ENCODE results near the gene CCDC154. TPM values are rescaled to one million over a fixed set of nuclear protein-coding genes. Genes with fewer than 3 reads are reported as not detected.

The CCDC154 gene
- total and polyA plus RNA-seq, 4 donors: 1.8 to 9.6 (median 2.9) TPM

- no peaks in the 10 kb centered on the region for H3K9me3 ChIP-seq (ENCODE audit: control insufficient read depth, low read length)
- DNase-seq (no peak), ATAC-seq (ENCODE audit: low FRiP score) (no peak)
- 93 to 94% methylated on average over 34 of the region's 34 CpGs for WGBS, 2 donors
- peaks cover 0 to 6% of the 10 kb centered on the region in 2 donors for H3K36me3 ChIP-seq (ENCODE audit: control insufficient read depth in 1 of 2, insufficient read depth in 2 of 2, low read length in 1 of 2)
- no peak overlapping the region for H3K4me3 ChIP-seq (ENCODE audit: low read length in 2 of 2)
- no peak overlapping the region for H3K27ac ChIP-seq (ENCODE audit: low read depth in 1 of 2, low read length in 2 of 2)
- no peaks in the 10 kb centered on the region for H3K27me3 ChIP-seq (ENCODE audit: control insufficient read depth in 1 of 2, insufficient read depth in 2 of 2, low read length in 1 of 2)
- H3K4me1 ChIP-seq (ENCODE audit: control insufficient read depth in 1 of 2, insufficient read depth in 2 of 2, low read length in 2 of 2): no peaks in the 10 kb centered on the region
- intact Hi-C loops (cut with DNase I): no loop called here
Observed at GRCh38 chr16:1451702-1452392, 7.5 kb upstream of the CCDC154 start.

GRCh38 chr16:1450841-1451240 lies 6.5 kb upstream of the CCDC154 start:
- Histone ChIP-seq H3K36me3 (ENCODE audit: control insufficient read depth in 1 of 2, insufficient read depth in 2 of 2, low read length in 1 of 2) (peaks cover 0 to 6% of the 10 kb centered on the region in 2 donors), H3K27me3 (ENCODE audit: control insufficient read depth in 1 of 2, insufficient read depth in 2 of 2, low read length in 1 of 2) (no peaks in the 10 kb centered on the region), H3K9me3 (ENCODE audit: control insufficient read depth, low read length) (no peaks in the 10 kb centered on the region), H3K27ac (ENCODE audit: low read depth in 1 of 2, low read length in 2 of 2) (no peak overlapping the region), H3K4me3 (ENCODE audit: low read length in 2 of 2) (no peak overlapping the region), H3K4me1 (ENCODE audit: control insufficient read depth in 1 of 2, insufficient read depth in 2 of 2, low read length in 2 of 2) (no peaks in the 10 kb centered on the region)
- WGBS, 2 donors: 96 to 98% methylated on average over 21 of the region's 21 CpGs
- intact Hi-C loops (cut with DNase I): no loop called here
- ATAC-seq (ENCODE audit: low FRiP score) (no peak), DNase-seq (no peak)

- intact Hi-C loops (cut with DNase I): no loop called here
- H3K27ac ChIP-seq (ENCODE audit: low read depth in 1 of 2, low read length in 2 of 2): no peak overlapping the region
- peaks cover 0 to 6% of the 10 kb centered on the region in 2 donors for H3K36me3 ChIP-seq (ENCODE audit: control insufficient read depth in 1 of 2, insufficient read depth in 2 of 2, low read length in 1 of 2)
- ATAC-seq (ENCODE audit: low FRiP score): no peak
- no peaks in the 10 kb centered on the region for H3K27me3 ChIP-seq (ENCODE audit: control insufficient read depth in 1 of 2, insufficient read depth in 2 of 2, low read length in 1 of 2)
- no peaks in the 10 kb centered on the region for H3K9me3 ChIP-seq (ENCODE audit: control insufficient read depth, low read length)
- H3K4me3 ChIP-seq (ENCODE audit: low read length in 2 of 2): no peak overlapping the region
- 91 to 93% methylated on average over 29 of the region's 29 CpGs for WGBS, 2 donors
- no peaks in the 10 kb centered on the region for H3K4me1 ChIP-seq (ENCODE audit: control insufficient read depth in 1 of 2, insufficient read depth in 2 of 2, low read length in 2 of 2)
- no peak for DNase-seq
Observed at GRCh38 chr16:1450218-1450617, 5.9 kb upstream of the CCDC154 start.

- Histone ChIP-seq H3K4me1 (ENCODE audit: control insufficient read depth in 1 of 2, insufficient read depth in 2 of 2, low read length in 2 of 2) (no peaks in the 10 kb centered on the region), H3K9me3 (ENCODE audit: control insufficient read depth, low read length) (no peaks in the 10 kb centered on the region), H3K27me3 (ENCODE audit: control insufficient read depth in 1 of 2, insufficient read depth in 2 of 2, low read length in 1 of 2) (no peaks in the 10 kb centered on the region), H3K4me3 (ENCODE audit: low read length in 2 of 2) (no peak overlapping the region), H3K27ac (ENCODE audit: low read depth in 1 of 2, low read length in 2 of 2) (no peak overlapping the region), H3K36me3 (ENCODE audit: control insufficient read depth in 1 of 2, insufficient read depth in 2 of 2, low read length in 1 of 2) (peaks cover 0 to 6% of the 10 kb centered on the region in 2 donors)
- DNase-seq (no peak), ATAC-seq (ENCODE audit: low FRiP score) (no peak)
- intact Hi-C loops (cut with DNase I): no loop called here
- 95 to 96% methylated on average over 25 of the region's 25 CpGs for WGBS, 2 donors
Observed at GRCh38 chr16:1449201-1449788, 4.9 kb upstream of the CCDC154 start.

GRCh38 chr16:1448536-1449116 lies 4.3 kb upstream of the CCDC154 start:
- Histone ChIP-seq H3K27ac (ENCODE audit: low read depth in 1 of 2, low read length in 2 of 2) (no peak overlapping the region), H3K4me3 (ENCODE audit: low read length in 2 of 2) (no peak overlapping the region), H3K4me1 (ENCODE audit: control insufficient read depth in 1 of 2, insufficient read depth in 2 of 2, low read length in 2 of 2) (no peaks in the 10 kb centered on the region), H3K9me3 (ENCODE audit: control insufficient read depth, low read length) (no peaks in the 10 kb centered on the region), H3K27me3 (ENCODE audit: control insufficient read depth in 1 of 2, insufficient read depth in 2 of 2, low read length in 1 of 2) (no peaks in the 10 kb centered on the region), H3K36me3 (ENCODE audit: control insufficient read depth in 1 of 2, insufficient read depth in 2 of 2, low read length in 1 of 2) (peaks cover 0 to 4% of the 10 kb centered on the region in 2 donors)
- no peak for DNase-seq
- intact Hi-C loops (cut with DNase I): no loop called here
- ATAC-seq (ENCODE audit: low FRiP score): no peak
- WGBS, 2 donors: 94 to 96% methylated on average over 29 to 30 of the region's 30 CpGs

- no peaks in the 10 kb centered on the region for H3K27me3 ChIP-seq (ENCODE audit: control insufficient read depth in 1 of 2, insufficient read depth in 2 of 2, low read length in 1 of 2)
- peaks cover 0 to 1% of the 10 kb centered on the region in 2 donors for H3K36me3 ChIP-seq (ENCODE audit: control insufficient read depth in 1 of 2, insufficient read depth in 2 of 2, low read length in 1 of 2)
- H3K9me3 ChIP-seq (ENCODE audit: control insufficient read depth, low read length): no peaks in the 10 kb centered on the region
- WGBS, 2 donors: 92 to 93% methylated on average over 11 of the region's 11 CpGs
- DNase-seq (no peak), ATAC-seq (ENCODE audit: low FRiP score) (no peak)
- intact Hi-C loops (cut with DNase I): no loop called here
- no peaks in the 10 kb centered on the region for H3K4me1 ChIP-seq (ENCODE audit: control insufficient read depth in 1 of 2, insufficient read depth in 2 of 2, low read length in 2 of 2)
- no peak overlapping the region for H3K4me3 ChIP-seq (ENCODE audit: low read length in 2 of 2)
- H3K27ac ChIP-seq (ENCODE audit: low read depth in 1 of 2, low read length in 2 of 2): no peak overlapping the region
Observed at GRCh38 chr16:1447965-1448364, 3.6 kb upstream of the CCDC154 start.

GRCh38 chr16:1446296-1447080 lies 2.1 kb upstream of the CCDC154 start:
- Histone ChIP-seq H3K27me3 (ENCODE audit: control insufficient read depth in 1 of 2, insufficient read depth in 2 of 2, low read length in 1 of 2) (no peaks in the 10 kb centered on the region), H3K36me3 (ENCODE audit: control insufficient read depth in 1 of 2, insufficient read depth in 2 of 2, low read length in 1 of 2) (no peaks in the 10 kb centered on the region), H3K27ac (ENCODE audit: low read depth in 1 of 2, low read length in 2 of 2) (no peak overlapping the region), H3K4me3 (ENCODE audit: low read length in 2 of 2) (no peak overlapping the region), H3K9me3 (ENCODE audit: control insufficient read depth, low read length) (no peaks in the 10 kb centered on the region), H3K4me1 (ENCODE audit: control insufficient read depth in 1 of 2, insufficient read depth in 2 of 2, low read length in 2 of 2) (no peaks in the 10 kb centered on the region)
- DNase-seq (no peak), ATAC-seq (ENCODE audit: low FRiP score) (no peak)
- intact Hi-C loops (cut with DNase I): no loop called here
- 90 to 91% methylated on average over 38 to 41 of the region's 41 CpGs for WGBS, 2 donors

- no peaks in the 10 kb centered on the region for H3K4me1 ChIP-seq (ENCODE audit: control insufficient read depth in 1 of 2, insufficient read depth in 2 of 2, low read length in 2 of 2)
- DNase-seq (no peak), ATAC-seq (ENCODE audit: low FRiP score) (no peak)
- H3K36me3 ChIP-seq (ENCODE audit: control insufficient read depth in 1 of 2, insufficient read depth in 2 of 2, low read length in 1 of 2): no peaks in the 10 kb centered on the region
- no peaks in the 10 kb centered on the region for H3K27me3 ChIP-seq (ENCODE audit: control insufficient read depth in 1 of 2, insufficient read depth in 2 of 2, low read length in 1 of 2)
- 89 to 92% methylated on average over 25 of the region's 25 CpGs for WGBS, 2 donors
- H3K9me3 ChIP-seq (ENCODE audit: control insufficient read depth, low read length): no peaks in the 10 kb centered on the region
- intact Hi-C loops (cut with DNase I): loop anchor here in 1 of 2 donors (2.0 kb wide), 1 partner anchor 51 kb away; no protein-coding TSS in a partner anchor
- H3K27ac ChIP-seq (ENCODE audit: low read depth in 1 of 2, low read length in 2 of 2): no peak overlapping the region
- no peak overlapping the region for H3K4me3 ChIP-seq (ENCODE audit: low read length in 2 of 2)
Observed at GRCh38 chr16:1445518-1446203, 1.3 kb upstream of the CCDC154 start.

Measured in aorta (tissue), 5 donors.